GM21390 (cell line): ENCODE data around the gene BANP.
"Not testable (repeated sequence)": the region's sequence is repeated elsewhere in the genome, so short reads cannot be mapped to it uniquely, and the experiment has no call there.

ENCODE experiments used
- ATAC-seq: cut with Tn5 transposase; IDR thresholded peaks from one replicate; pipeline ENCODE4 v1.9.1; 2021; ENCODE audit not compliant: unreplicated experiment

The BANP gene

GRCh38 chr16:88013766-88014251 is 62.6 kb downstream of the BANP start:
- no peak for ATAC-seq

GRCh38 chr16:88014252-88014781 is 63.1 kb downstream of the BANP start:
- no peak for ATAC-seq

- no peak for ATAC-seq
Observed at GRCh38 chr16:88014954-88015805, 63.9 kb downstream of the BANP start.

- no peak for ATAC-seq
Observed at GRCh38 chr16:88015806-88016140, 64.5 kb downstream of the BANP start.

- ATAC-seq, result not testable (repeated sequence)
Observed at GRCh38 chr16:88016386-88016785, 65.2 kb downstream of the BANP start.

- no peak for ATAC-seq
Observed at GRCh38 chr16:88016964-88017363, 65.7 kb downstream of the BANP start.

- ATAC-seq, result no peak
Observed at GRCh38 chr16:88017587-88018101, 66.4 kb downstream of the BANP start.

- not testable (repeated sequence) for ATAC-seq
Observed at GRCh38 chr16:88018382-88018781, 67.1 kb downstream of the BANP start.

GRCh38 chr16:88019041-88019820 is 68.0 kb downstream of the BANP start:
- not testable (repeated sequence) for ATAC-seq

- ATAC-seq, result no peak
Observed at GRCh38 chr16:88019821-88020515, 68.7 kb downstream of the BANP start.

- ATAC-seq, result no peak
Observed at GRCh38 chr16:88020516-88020885, 69.3 kb downstream of the BANP start.

GRCh38 chr16:88021041-88021970 is 70.1 kb downstream of the BANP start:
- ATAC-seq, result not testable (repeated sequence)

- no peak for ATAC-seq
Observed at GRCh38 chr16:88022076-88023042, 71.1 kb downstream of the BANP start.

GRCh38 chr16:88023366-88023765 is 72.1 kb downstream of the BANP start:
- ATAC-seq, result no peak

GRCh38 chr16:88023786-88024185 is 72.6 kb downstream of the BANP start:
- no peak for ATAC-seq

GRCh38 chr16:88024491-88025085 is 73.4 kb downstream of the BANP start:
- ATAC-seq, result not testable (repeated sequence)

- not testable (repeated sequence) for ATAC-seq
Observed at GRCh38 chr16:88025086-88025492, 73.9 kb downstream of the BANP start.

- ATAC-seq, result not testable (repeated sequence)
Observed at GRCh38 chr16:88025828-88026555, 74.8 kb downstream of the BANP start.
